ENCODE measurements around the gene SIGMAR1.

Gene SIGMAR1

GRCh38 chr9:34664281-34665066 is 26.9 kb upstream of the SIGMAR1 start:
- Mint-ChIP-seq H3K27ac (peak overlapping the region; percentile 91), H3K27me3 (no peaks in the 10 kb centered on the region), H3K4me1 (ENCODE audit: low read depth) (peaks cover 35% of the 10 kb centered on the region), H3K36me3 (ENCODE audit: low read depth) (peaks cover 9% of the 10 kb centered on the region), H3K4me3 (peak overlapping the region; percentile 81), H3K9me3 (peaks cover 8% of the 10 kb centered on the region)
- intact Hi-C loops (cut with micrococcal nuclease), result loop anchor here (1.0 to 5.0 kb wide), 3 partner anchors 17 to 408 kb away; partner anchors contain the start of genes SIGMAR1 and VCP

- intact Hi-C loops (cut with micrococcal nuclease), result no loop called here
- H3K4me1 Mint-ChIP-seq (ENCODE audit: low read depth), result peaks cover 35% of the 10 kb centered on the region
- no peak overlapping the region for H3K27ac Mint-ChIP-seq
- H3K36me3 Mint-ChIP-seq (ENCODE audit: low read depth), result no peaks in the 10 kb centered on the region
- no peak overlapping the region for H3K4me3 Mint-ChIP-seq
- no peaks in the 10 kb centered on the region for H3K9me3 Mint-ChIP-seq
- no peaks in the 10 kb centered on the region for H3K27me3 Mint-ChIP-seq
These were observed 25.7 kb upstream of the SIGMAR1 start for GRCh38 chr9:34663303-34663605.

- Mint-ChIP-seq H3K4me3 (no peak within 1 kb of the TSS), H3K27me3 (no peaks in the 10 kb centered on the region), H3K4me1 (ENCODE audit: low read depth) (peaks cover 32% of the 10 kb centered on the region), H3K27ac (no peak within 1 kb of the TSS), H3K36me3 (ENCODE audit: low read depth) (no peaks in the 10 kb centered on the region), H3K9me3 (no peaks in the 10 kb centered on the region)
- intact Hi-C loops (cut with micrococcal nuclease), result no loop called here
These were observed 25.1 kb upstream of the SIGMAR1 start, which contains the start of gene CCL27 for GRCh38 chr9:34662526-34663302. Gene CCL27, minus strand, starts transcription at chr9:34662657. Its CDS starts 24 bp downstream, at chr9:34662633.

- intact Hi-C loops (cut with micrococcal nuclease), result no loop called here
- Mint-ChIP-seq H3K9me3 (no peaks in the 10 kb centered on the region), H3K4me3 (no peak overlapping the region), H3K27ac (no peak overlapping the region), H3K36me3 (ENCODE audit: low read depth) (no peaks in the 10 kb centered on the region), H3K4me1 (ENCODE audit: low read depth) (peaks cover 12% of the 10 kb centered on the region), H3K27me3 (peaks cover 10% of the 10 kb centered on the region)
These were observed 22.1 kb upstream of the SIGMAR1 start for GRCh38 chr9:34659592-34660253.

GRCh38 chr9:34658461-34658860 is 20.9 kb upstream of the SIGMAR1 start:
- H3K36me3 Mint-ChIP-seq (ENCODE audit: low read depth), result no peaks in the 10 kb centered on the region
- H3K4me1 Mint-ChIP-seq (ENCODE audit: low read depth), result peaks cover 5% of the 10 kb centered on the region
- intact Hi-C loops (cut with micrococcal nuclease), result no loop called here
- no peak overlapping the region for H3K27ac Mint-ChIP-seq
- H3K9me3 Mint-ChIP-seq, result no peaks in the 10 kb centered on the region
- no peak overlapping the region for H3K4me3 Mint-ChIP-seq
- peaks cover 15% of the 10 kb centered on the region for H3K27me3 Mint-ChIP-seq

- no peaks in the 10 kb centered on the region for H3K9me3 Mint-ChIP-seq
- no peak overlapping the region for H3K4me3 Mint-ChIP-seq
- H3K4me1 Mint-ChIP-seq (ENCODE audit: low read depth), result peaks cover 19% of the 10 kb centered on the region
- H3K27ac Mint-ChIP-seq, result no peak overlapping the region
- H3K36me3 Mint-ChIP-seq (ENCODE audit: low read depth), result no peaks in the 10 kb centered on the region
- H3K27me3 Mint-ChIP-seq, result peaks cover 23% of the 10 kb centered on the region
- intact Hi-C loops (cut with micrococcal nuclease), result no loop called here
These were observed 19.4 kb upstream of the SIGMAR1 start for GRCh38 chr9:34656992-34657391.

- Mint-ChIP-seq H3K4me3 (no peak overlapping the region), H3K4me1 (ENCODE audit: low read depth) (peaks cover 24% of the 10 kb centered on the region), H3K36me3 (ENCODE audit: low read depth) (peaks cover 5% of the 10 kb centered on the region), H3K9me3 (no peaks in the 10 kb centered on the region), H3K27ac (no peak overlapping the region), H3K27me3 (peaks cover 23% of the 10 kb centered on the region)
- intact Hi-C loops (cut with micrococcal nuclease), result no loop called here
These were observed 17.8 kb upstream of the SIGMAR1 start for GRCh38 chr9:34655394-34655793.

- intact Hi-C loops (cut with micrococcal nuclease), result no loop called here
- Mint-ChIP-seq H3K4me1 (ENCODE audit: low read depth) (peaks cover 24% of the 10 kb centered on the region), H3K27me3 (peaks cover 23% of the 10 kb centered on the region), H3K9me3 (no peaks in the 10 kb centered on the region), H3K4me3 (no peak overlapping the region), H3K27ac (no peak overlapping the region), H3K36me3 (ENCODE audit: low read depth) (peaks cover 15% of the 10 kb centered on the region)
These were observed 16.9 kb upstream of the SIGMAR1 start for GRCh38 chr9:34654323-34655051.

- Mint-ChIP-seq H3K36me3 (ENCODE audit: low read depth) (peaks cover 25% of the 10 kb centered on the region), H3K27ac (peak overlapping the region; percentile 52), H3K4me1 (ENCODE audit: low read depth) (peaks cover 29% of the 10 kb centered on the region), H3K27me3 (peaks cover 23% of the 10 kb centered on the region), H3K9me3 (no peaks in the 10 kb centered on the region), H3K4me3 (no peak overlapping the region)
- intact Hi-C loops (cut with micrococcal nuclease), result no loop called here
These were observed 15.8 kb upstream of the SIGMAR1 start for GRCh38 chr9:34653151-34654072.

- intact Hi-C loops (cut with micrococcal nuclease), result no loop called here
- Mint-ChIP-seq H3K4me1 (ENCODE audit: low read depth) (peaks cover 37% of the 10 kb centered on the region), H3K27ac (peak overlapping the region; percentile 52), H3K4me3 (peak overlapping the region; percentile 37), H3K27me3 (peaks cover 23% of the 10 kb centered on the region), H3K9me3 (no peaks in the 10 kb centered on the region), H3K36me3 (ENCODE audit: low read depth) (peaks cover 33% of the 10 kb centered on the region)
These were observed 15.0 kb upstream of the SIGMAR1 start for GRCh38 chr9:34652602-34653000.

- peaks cover 23% of the 10 kb centered on the region for H3K27me3 Mint-ChIP-seq
- H3K9me3 Mint-ChIP-seq, result no peaks in the 10 kb centered on the region
- peaks cover 43% of the 10 kb centered on the region for H3K4me1 Mint-ChIP-seq (ENCODE audit: low read depth)
- intact Hi-C loops (cut with micrococcal nuclease), result no loop called here
- peak within 1 kb of the TSS; percentile 52 for H3K27ac Mint-ChIP-seq
- H3K4me3 Mint-ChIP-seq, result peak within 1 kb of the TSS; percentile 37
- peaks cover 33% of the 10 kb centered on the region for H3K36me3 Mint-ChIP-seq (ENCODE audit: low read depth)
These were observed 14.5 kb upstream of the SIGMAR1 start, which contains the start of gene IL11RA for GRCh38 chr9:34651876-34652601. Gene IL11RA, plus strand, starts transcription at chr9:34652185. Its CDS starts 3,033 bp downstream, at chr9:34655218.

- H3K4me3 Mint-ChIP-seq, result no peak overlapping the region
- peaks cover 40% of the 10 kb centered on the region for H3K36me3 Mint-ChIP-seq (ENCODE audit: low read depth)
- H3K27me3 Mint-ChIP-seq, result peaks cover 23% of the 10 kb centered on the region
- intact Hi-C loops (cut with micrococcal nuclease), result no loop called here
- H3K27ac Mint-ChIP-seq, result no peak overlapping the region
- peaks cover 45% of the 10 kb centered on the region for H3K4me1 Mint-ChIP-seq (ENCODE audit: low read depth)
- H3K9me3 Mint-ChIP-seq, result no peaks in the 10 kb centered on the region
These were observed 13.7 kb upstream of the SIGMAR1 start for GRCh38 chr9:34651321-34651720.

Measured in dendritic cell treated with granulocyte-macrophage colony-stimulating factor and Interleukin-4, amounts not matched to agents 40 ng/mL and 50 ng/mL, for 4 days (primary cell).